Esophagus squamous epithelium (tissue), 4 donors: Measurements from ENCODE around the gene CAP2.

ENCODE experiments used
- CTCF ChIP-seq, 6 experiments: fragments of 450-650 bp in 4 of 6; fragments of 200-600 bp in 2 of 6; sonication (generic) in 2 of 6; IDR thresholded peaks; one replicate each; pipeline ENCODE4 v1.5.1; 2016 to 2019; ENCODE audit warnings: antibody characterized with exemption in 6 of 6, mild to moderate bottlenecking in 4 of 6, moderate library complexity in 4 of 6
- POLR2A ChIP-seq, 4 donors: fragments of 450-650 bp; IDR thresholded peaks; one replicate each; pipeline ENCODE4 v1.6.1; 2017; ENCODE audit warnings: antibody characterized with exemption in 4 of 4, mild to moderate bottlenecking in 4 of 4, moderate library complexity in 3 of 4

GRCh38 chr6:17427617-17428016 is 34.2 kb downstream of the CAP2 start:
- TF ChIP-seq CTCF (IDR thresholded peaks at IDR 0.05), result no peak
- no peak for TF ChIP-seq POLR2A (IDR thresholded peaks at IDR 0.05)
